SU-DHL-6 (cell line): ENCODE results near the gene GSTA5.
"Not testable (repeated sequence)": the region's sequence is repeated elsewhere in the genome, so short reads cannot be mapped to it uniquely, and the experiment has no call there.

ENCODE experiments used
- CTCF ChIP-seq: fragments of 200-600 bp; sonication (generic); IDR thresholded peaks from one replicate; pipeline ENCODE4 v1.5.1; 2017; ENCODE audit warnings: antibody characterized with exemption, mild to moderate bottlenecking, low read length, moderate library complexity; ENCODE audit not compliant: insufficient read depth, poor library complexity, severe bottlenecking
- EZH2phosphoT487 ChIP-seq: fragments of 200-600 bp; sonication (generic), shearing (Covaris generic); conservative IDR thresholded peaks from 2 replicates; pipeline ENCODE4 v1.6.1; 2018; ENCODE audit warnings: mild to moderate bottlenecking, antibody characterized with exemption, low read length, moderate library complexity, mixed read lengths

GRCh38 chr6:52827073-52827783 lies 13.4 kb downstream of the GSTA5 start:
- TF ChIP-seq CTCF, EZH2phosphoT487: not testable (repeated sequence)
